Karpas-422 (cell line): Measurements from ENCODE around the gene BBS10. TPM values are rescaled to one million over a fixed set of nuclear protein-coding genes. Genes with fewer than 3 reads are reported as not detected.
A peak's percentile ranks its signal among the peaks of the same experiment; 100 is the strongest.

ENCODE experiments used
- DNase-seq: peaks from one replicate; pipeline ENCODE4 v3.0.0-alpha.2; 2015
- H2AFZ ChIP-seq: fragments of 200-600 bp; sonication (generic); 2 replicates; pipeline ENCODE4 v1.6.1; 2014; ENCODE audit warnings: antibody characterized with exemption, low read length, mixed read lengths
- H3K27ac ChIP-seq: fragments of 200-600 bp; sonication (generic); 2 replicates; pipeline ENCODE4 v1.5.1; 2014; ENCODE audit warnings: mild to moderate bottlenecking, low read length, moderate library complexity
- H3K27me3 ChIP-seq: fragments of 200-600 bp; sonication (generic); 2 replicates; pipeline ENCODE4 v1.6.1; 2014; ENCODE audit warnings: low read length, mixed read lengths
- H3K36me3 ChIP-seq: fragments of 200-600 bp; sonication (generic); 2 replicates; pipeline ENCODE4 v1.6.1; 2014; ENCODE audit warnings: low read length, mixed read lengths; ENCODE audit not compliant: insufficient read depth
- H3K4me1 ChIP-seq: fragments of 200-600 bp; sonication (generic); 2 replicates; pipeline ENCODE4 v1.6.1; 2014; ENCODE audit warnings: mild to moderate bottlenecking, low read length, mixed read lengths
- H3K4me2 ChIP-seq: fragments of 200-600 bp; sonication (generic); 2 replicates; pipeline ENCODE4 v1.6.1; 2014; ENCODE audit warnings: low read length, low read depth, mild to moderate bottlenecking; ENCODE audit not compliant: poor library complexity, severe bottlenecking
- H3K4me3 ChIP-seq: fragments of 200-600 bp; sonication (generic); 2 replicates; pipeline ENCODE4 v1.5.1; 2014; ENCODE audit warnings: mild to moderate bottlenecking, antibody characterized with exemption, low read length, mixed read lengths
- H3K79me2 ChIP-seq: fragments of 200-600 bp; sonication (generic); 2 replicates; pipeline ENCODE4 v1.6.1; 2014; ENCODE audit warnings: mild to moderate bottlenecking, low read length, mixed read lengths
- H3K9ac ChIP-seq: fragments of 200-600 bp; sonication (generic); 2 replicates; pipeline ENCODE4 v1.6.0; 2014; ENCODE audit warnings: low read length
- H3K9me2 ChIP-seq: fragments of 200-600 bp; sonication (generic), shearing (Covaris generic); replicated peaks from 2 replicates; pipeline ENCODE4 v1.6.0; 2014; ENCODE audit warnings: mild to moderate bottlenecking, low read length, moderate library complexity; ENCODE audit not compliant: insufficient read depth
- H3K9me3 ChIP-seq: fragments of 300-700, 200-600 bp; sonication (generic); 2 replicates; pipeline ENCODE4 v1.6.1; 2014; ENCODE audit warnings: low read length, mixed read lengths
- H4K20me1 ChIP-seq: fragments of 200-600 bp; sonication (generic); 2 replicates; pipeline ENCODE4 v1.6.1; 2014; ENCODE audit warnings: mild to moderate bottlenecking, antibody characterized with exemption, low read length, low read depth; ENCODE audit not compliant: insufficient read depth
- total RNA-seq: library from RNA; depleted of rRNA; stranded (reverse); fragments of >200 nt; shearing (Covaris generic); gene quantifications from 2 replicates; pipeline ENCODE4 v1.2.3, GENCODE V29; 2014; ENCODE audit warnings: low replicate concordance

The BBS10 gene
- total RNA-seq, 1 experiment from 2014 or later = 22.1 TPM

DNA sequence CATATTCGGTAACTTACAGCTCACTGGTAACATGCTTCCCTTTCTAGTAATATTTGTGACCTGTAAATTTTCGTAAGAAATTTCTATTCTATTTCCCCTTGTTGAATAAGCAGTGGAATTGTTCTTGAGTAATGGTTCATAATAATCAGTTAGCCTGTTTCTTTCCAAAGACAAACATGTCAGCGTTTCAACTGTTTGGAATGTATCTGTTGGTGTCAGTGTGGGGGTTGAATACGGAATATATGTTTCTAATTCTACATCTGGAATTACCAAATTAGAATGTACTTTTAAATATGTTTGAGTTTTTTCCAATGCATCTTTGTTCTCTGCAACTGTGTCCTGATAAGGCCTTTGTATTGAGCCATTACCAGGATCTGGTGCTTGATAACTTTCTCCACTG lies 2.0 kb downstream of the BBS10 start:
- peaks cover 19% of the 10 kb centered on the region for H3K4me1 ChIP-seq
- no peak overlapping the region for H2AFZ ChIP-seq
- no peaks in the 10 kb centered on the region for H3K36me3 ChIP-seq
- no peak overlapping the region for H3K27ac ChIP-seq
- peaks cover 13% of the 10 kb centered on the region for H3K79me2 ChIP-seq
- no peaks in the 10 kb centered on the region for H3K27me3 ChIP-seq
- H3K9ac ChIP-seq = no peak overlapping the region
- H3K4me2 ChIP-seq = no peak overlapping the region
- H3K9me2 ChIP-seq = no peaks in the 10 kb centered on the region
- DNase-seq = no peak
- H3K4me3 ChIP-seq = no peak overlapping the region
- no peaks in the 10 kb centered on the region for H4K20me1 ChIP-seq
- no peaks in the 10 kb centered on the region for H3K9me3 ChIP-seq

GRCh38 chr12:76345569-76345968 lies 2.6 kb downstream of the BBS10 start:
- no peak overlapping the region for H3K27ac ChIP-seq
- no peak for DNase-seq
- no peaks in the 10 kb centered on the region for H3K27me3 ChIP-seq
- no peaks in the 10 kb centered on the region for H3K9me2 ChIP-seq
- H3K9ac ChIP-seq = no peak overlapping the region
- H3K4me2 ChIP-seq = no peak overlapping the region
- H3K4me1 ChIP-seq = peaks cover 23% of the 10 kb centered on the region
- no peaks in the 10 kb centered on the region for H3K9me3 ChIP-seq
- H3K36me3 ChIP-seq = no peaks in the 10 kb centered on the region
- H3K79me2 ChIP-seq = peaks cover 13% of the 10 kb centered on the region
- no peak overlapping the region for H2AFZ ChIP-seq
- H4K20me1 ChIP-seq = no peaks in the 10 kb centered on the region
- H3K4me3 ChIP-seq = no peak overlapping the region

- H3K4me2 ChIP-seq = no peak overlapping the region
- no peaks in the 10 kb centered on the region; the same call in 1 of the 2 replicates for H3K79me2 ChIP-seq
- no peak overlapping the region for H3K4me3 ChIP-seq
- H3K9ac ChIP-seq = no peak overlapping the region
- no peak overlapping the region for H2AFZ ChIP-seq
- H3K27me3 ChIP-seq = no peaks in the 10 kb centered on the region
- peaks cover 5% of the 10 kb centered on the region for H3K4me1 ChIP-seq
- no peak overlapping the region for H3K27ac ChIP-seq
- no peaks in the 10 kb centered on the region for H4K20me1 ChIP-seq
- no peaks in the 10 kb centered on the region for H3K9me3 ChIP-seq
- no peaks in the 10 kb centered on the region for H3K9me2 ChIP-seq
- DNase-seq = no peak
- no peaks in the 10 kb centered on the region for H3K36me3 ChIP-seq
Observed at GRCh38 chr12:76341436-76342030, 6.7 kb downstream of the BBS10 start.

DNA sequence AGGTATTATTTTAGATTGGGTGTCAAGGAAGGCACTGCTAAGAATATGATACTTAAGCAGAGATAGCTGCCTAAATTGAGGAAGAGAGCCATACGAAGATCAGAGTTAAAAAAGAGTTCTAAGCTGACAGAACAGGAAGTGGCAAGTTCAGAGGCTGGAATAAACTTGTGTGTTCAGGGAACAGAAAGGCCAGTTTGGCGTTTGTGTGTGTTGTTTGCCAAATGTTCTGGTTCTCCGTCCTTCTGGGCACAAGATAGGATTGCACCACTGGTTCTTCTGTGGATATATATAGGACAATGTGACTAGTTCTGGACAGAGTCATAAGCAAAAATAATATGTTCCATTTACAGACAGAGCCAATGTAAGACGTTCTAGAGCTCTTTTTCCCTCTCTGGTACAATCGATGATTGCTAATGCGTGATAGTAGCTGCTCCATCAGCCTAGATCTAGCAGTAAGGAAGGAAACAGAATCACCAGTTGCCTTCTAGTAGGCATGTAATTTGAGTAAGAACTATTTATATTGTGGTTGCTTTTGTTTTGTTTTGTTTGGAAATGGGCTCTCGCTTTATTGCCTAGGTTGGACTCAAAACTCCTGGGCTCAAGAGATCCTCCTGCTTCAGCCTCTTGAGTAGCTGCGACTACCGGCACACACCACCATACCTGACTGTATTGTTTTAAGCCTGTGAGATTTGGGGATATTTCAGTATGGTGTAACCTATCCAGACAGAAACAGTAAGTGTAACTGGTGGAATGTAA lies 7.4 kb downstream of the BBS10 start:
- Histone ChIP-seq H3K79me2 (no peaks in the 10 kb centered on the region), H2AFZ (no peak overlapping the region), H4K20me1 (no peaks in the 10 kb centered on the region), H3K4me2 (no peak overlapping the region), H3K27ac (no peak overlapping the region), H3K9me3 (no peaks in the 10 kb centered on the region), H3K36me3 (no peaks in the 10 kb centered on the region), H3K4me1 (peaks cover 5% of the 10 kb centered on the region; the same call in 1 of the 2 replicates), H3K9ac (no peak overlapping the region), H3K4me3 (no peak overlapping the region), H3K9me2 (no peaks in the 10 kb centered on the region), H3K27me3 (no peaks in the 10 kb centered on the region)
- DNase-seq = peak; percentile 44

DNA sequence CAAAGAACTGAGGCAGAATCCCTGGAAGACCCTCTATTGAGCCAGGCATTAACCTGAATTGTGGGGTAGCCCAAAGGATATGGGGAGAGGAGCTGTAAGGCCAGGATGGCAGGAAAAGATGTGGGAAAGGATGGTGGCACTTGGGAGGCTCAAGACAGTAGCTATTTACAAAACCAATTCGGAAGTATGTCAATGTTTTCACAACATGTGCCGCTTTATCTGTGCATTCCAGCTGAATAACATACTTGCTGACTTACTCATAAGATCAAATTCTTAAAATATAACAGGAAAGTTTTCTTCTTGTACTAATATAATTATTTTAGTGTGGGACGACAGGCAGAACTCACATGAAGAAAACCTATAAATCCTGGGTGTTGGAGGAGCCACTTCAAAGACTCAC lies 10.6 kb downstream of the BBS10 start:
- Histone ChIP-seq H2AFZ (no peak overlapping the region), H4K20me1 (no peaks in the 10 kb centered on the region), H3K9me3 (no peaks in the 10 kb centered on the region), H3K4me3 (no peak overlapping the region), H3K36me3 (no peaks in the 10 kb centered on the region), H3K27ac (no peak overlapping the region), H3K9ac (no peak overlapping the region), H3K9me2 (no peaks in the 10 kb centered on the region; the same call in 1 of the 2 replicates), H3K4me2 (no peak overlapping the region), H3K27me3 (no peaks in the 10 kb centered on the region), H3K4me1 (peaks cover 5% of the 10 kb centered on the region; the same call in 1 of the 2 replicates), H3K79me2 (no peaks in the 10 kb centered on the region)
- no peak for DNase-seq

- H3K4me3 ChIP-seq = no peak overlapping the region
Observed at GRCh38 chr12:76332606-76333005, 15.6 kb downstream of the BBS10 start.

DNA sequence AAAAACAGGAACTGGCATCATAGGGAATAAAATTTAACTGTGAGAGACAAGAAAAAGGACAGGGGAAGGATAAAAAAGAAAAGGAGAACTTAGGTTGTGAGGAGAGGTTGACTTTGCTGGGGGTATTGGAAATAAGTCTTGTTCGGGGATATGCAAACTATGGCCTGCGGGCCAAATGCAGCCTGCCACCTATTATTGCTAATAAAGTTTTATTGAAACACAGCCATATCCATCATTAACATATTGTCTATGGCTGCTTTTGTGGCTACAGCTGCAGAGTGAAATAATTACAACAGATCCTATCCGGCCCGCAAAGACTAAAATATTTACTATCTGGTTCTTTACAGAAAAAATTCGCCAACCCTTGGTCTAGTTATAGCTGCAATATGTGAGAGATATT lies 18.6 kb downstream of the BBS10 start:
- Histone ChIP-seq H3K4me3 (no peak overlapping the region), H3K27me3 (no peaks in the 10 kb centered on the region), H3K36me3 (no peaks in the 10 kb centered on the region), H4K20me1 (no peaks in the 10 kb centered on the region), H3K27ac (no peak overlapping the region), H3K9me2 (no peaks in the 10 kb centered on the region; the same call in 1 of the 2 replicates), H2AFZ (no peak overlapping the region), H3K4me2 (no peak overlapping the region), H3K4me1 (no peaks in the 10 kb centered on the region), H3K9ac (no peak overlapping the region), H3K9me3 (no peaks in the 10 kb centered on the region), H3K79me2 (no peaks in the 10 kb centered on the region)
- no peak for DNase-seq

More at GRCh38 chr12:76332606-76333005, 15.6 kb downstream of the BBS10 start:
- Histone ChIP-seq H3K4me1 (no peaks in the 10 kb centered on the region), H3K27ac (no peak overlapping the region), H4K20me1 (no peaks in the 10 kb centered on the region), H3K9me2 (no peaks in the 10 kb centered on the region; the same call in 1 of the 2 replicates), H3K4me2 (no peak overlapping the region), H3K36me3 (no peaks in the 10 kb centered on the region), H3K9ac (no peak overlapping the region), H3K79me2 (no peaks in the 10 kb centered on the region), H2AFZ (no peak overlapping the region), H3K9me3 (no peaks in the 10 kb centered on the region), H3K27me3 (no peaks in the 10 kb centered on the region)
- DNase-seq = no peak

- no peak for DNase-seq
- Histone ChIP-seq H4K20me1 (no peaks in the 10 kb centered on the region), H3K9me2 (no peaks in the 10 kb centered on the region; the same call in 1 of the 2 replicates), H2AFZ (no peak overlapping the region), H3K27me3 (no peaks in the 10 kb centered on the region), H3K9me3 (no peaks in the 10 kb centered on the region), H3K27ac (no peak overlapping the region), H3K4me1 (no peaks in the 10 kb centered on the region), H3K4me3 (no peak overlapping the region), H3K4me2 (no peak overlapping the region), H3K79me2 (no peaks in the 10 kb centered on the region), H3K36me3 (no peaks in the 10 kb centered on the region), H3K9ac (no peak overlapping the region)
Observed at GRCh38 chr12:76329159-76329558, 19.1 kb downstream of the BBS10 start.
